Measurements from ENCODE around the gene MMP24.
"Not testable (repeated sequence)": the region's sequence is repeated elsewhere in the genome, so short reads cannot be mapped to it uniquely, and the experiment has no call there.

MMP24 gene

GRCh38 chr20:35254448-35254999 lies 28.0 kb downstream of the MMP24 start:
- no peak for DNase-seq (ENCODE audit: extremely low spot score)
- CTCF ChIA-PET = interaction anchor here (1.0 to 1.2 kb wide), 2 partner anchors 11 to 12 kb away, joined by 3 to 4 read pairs; no protein-coding TSS in a partner anchor
- TF ChIP-seq CTCF (IDR thresholded peaks at IDR 0.05; ENCODE audit: control extremely low read depth, extremely low read depth, low read depth, missing control alignments) = no peak
- POLR2A ChIA-PET = no interaction called here

- no peak for TF ChIP-seq CTCF (IDR thresholded peaks at IDR 0.05; ENCODE audit: control extremely low read depth, extremely low read depth, low read depth, missing control alignments)
- ChIA-PET POLR2A (no interaction called here), CTCF (no interaction called here)
- no peak for DNase-seq (ENCODE audit: extremely low spot score)
Observed at GRCh38 chr20:35257175-35257909, 30.9 kb downstream of the MMP24 start.

- ChIA-PET POLR2A (no interaction called here), CTCF (interaction anchor here (2.9 kb wide), 1 partner anchor 9 kb away, joined by 17 read pairs; no protein-coding TSS in a partner anchor)
- TF ChIP-seq CTCF (IDR thresholded peaks at IDR 0.05; ENCODE audit: control extremely low read depth, extremely low read depth, low read depth, missing control alignments) = no peak
- DNase-seq (ENCODE audit: extremely low spot score) = no peak
Observed at GRCh38 chr20:35260426-35260825, 33.9 kb downstream of the MMP24 start.

GRCh38 chr20:35262321-35262720 lies 35.8 kb downstream of the MMP24 start:
- POLR2A ChIA-PET; DNase-seq (ENCODE audit: extremely low spot score); CTCF ChIA-PET: not testable (repeated sequence)

- POLR2A ChIA-PET; CTCF ChIA-PET; DNase-seq (ENCODE audit: extremely low spot score): not testable (repeated sequence)
Observed at GRCh38 chr20:35262731-35263531, 36.4 kb downstream of the MMP24 start.

- POLR2A ChIA-PET = no interaction called here
- TF ChIP-seq CTCF (IDR thresholded peaks at IDR 0.05; ENCODE audit: control extremely low read depth, extremely low read depth, low read depth, missing control alignments) = no peak
- no peak for DNase-seq (ENCODE audit: extremely low spot score)
- CTCF ChIA-PET = no interaction called here
Observed at GRCh38 chr20:35263532-35264341, 37.2 kb downstream of the MMP24 start.

- no peak for DNase-seq (ENCODE audit: extremely low spot score)
- ChIA-PET CTCF (interaction anchor here (0.9 to 1.6 kb wide), 3 partner anchors 11 to 183 kb away, joined by 3 to 4 read pairs (median 3); no protein-coding TSS in a partner anchor), POLR2A (interaction anchor here (0.6 kb wide), 1 partner anchor 263 kb away, joined by 6 read pairs; no protein-coding TSS in a partner anchor)
- peak; percentile 5 for TF ChIP-seq CTCF (IDR thresholded peaks at IDR 0.05; ENCODE audit: control extremely low read depth, extremely low read depth, low read depth, missing control alignments)
Observed at GRCh38 chr20:35264755-35265154, 38.3 kb downstream of the MMP24 start.

All from GM10248 (cell line).